NCI-H526 (cell line): ENCODE data around the gene HSFX4.
"Not testable (repeated sequence)": the region's sequence is repeated elsewhere in the genome, so short reads cannot be mapped to it uniquely, and the experiment has no call there.

Experiments used
- DNase-seq, 2 experiments: peaks; one replicate each; lab custom pipeline; 2025; lab: John Stamatoyannopoulos, UW

The HSFX4 gene

GRCh38 chrX:149929400-149929799 lies at the start of gene HSFX4:
HSFX4 (plus strand) TSS chrX:149929573; CDS start chrX:149929645, 72 bp downstream.
- not testable (repeated sequence) for DNase-seq

GRCh38 chrX:149881081-149881711 lies 48.2 kb upstream of the HSFX4 start, which contains the start of gene MAGEA8:
MAGEA8 (plus strand) TSS chrX:149881183; CDS start chrX:149884273, 3,090 bp downstream.
- DNase-seq, result peak in 1 of 2 experiments; percentile 0

GRCh38 chrX:149890828-149891227 lies 38.5 kb upstream of the HSFX4 start:
- not testable (repeated sequence) for DNase-seq

GRCh38 chrX:149898554-149898953 lies 30.8 kb upstream of the HSFX4 start:
- DNase-seq, result no peak

- no peak for DNase-seq
Measured at GRCh38 chrX:149903889-149904748, 25.3 kb upstream of the HSFX4 start.

- DNase-seq, result no peak
Measured at GRCh38 chrX:149908308-149908707, 21.1 kb upstream of the HSFX4 start.

- DNase-seq, result no peak
Measured at GRCh38 chrX:149908727-149909126, 20.6 kb upstream of the HSFX4 start.

- no peak for DNase-seq
Measured at GRCh38 chrX:149909324-149910177, 19.8 kb upstream of the HSFX4 start.

GRCh38 chrX:149910178-149910695 lies 19.1 kb upstream of the HSFX4 start:
- DNase-seq, result no peak

- no peak for DNase-seq
Measured at GRCh38 chrX:149916745-149917392, 12.5 kb upstream of the HSFX4 start.

- DNase-seq, result not testable (repeated sequence)
Measured at GRCh38 chrX:149923836-149924235, 5.5 kb upstream of the HSFX4 start.

- not testable (repeated sequence) for DNase-seq
Measured at GRCh38 chrX:149924434-149924833, 4.9 kb upstream of the HSFX4 start.

- not testable (repeated sequence) for DNase-seq
Measured at GRCh38 chrX:149927245-149927963, 2.0 kb upstream of the HSFX4 start.

GRCh38 chrX:149927964-149928258 lies 1.5 kb upstream of the HSFX4 start:
- DNase-seq, result not testable (repeated sequence)

GRCh38 chrX:149928635-149929034 lies 738 bp upstream of the HSFX4 start:
- DNase-seq, result not testable (repeated sequence)

GRCh38 chrX:149931355-149931754 lies 2.0 kb downstream of the HSFX4 start:
- DNase-seq, result not testable (repeated sequence)

- not testable (repeated sequence) for DNase-seq
Measured at GRCh38 chrX:149932150-149932549, 2.8 kb downstream of the HSFX4 start.

- not testable (repeated sequence) for DNase-seq
Measured at GRCh38 chrX:149932970-149933369, 3.6 kb downstream of the HSFX4 start.

GRCh38 chrX:149933547-149933946 lies 4.2 kb downstream of the HSFX4 start:
- peak in 1 of 2 experiments; percentile 1 for DNase-seq

- not testable (repeated sequence) for DNase-seq
Measured at GRCh38 chrX:149937328-149937727, 8.0 kb downstream of the HSFX4 start.
